Islet of Langerhans (tissue), 1 donor: ENCODE measurements around the gene ARHGAP24.

Source experiments
- FAIRE-seq: peaks from one replicate; lab custom pipeline; 2011; peaks lifted over from hg19 to GRCh38; lab: Jason Lieb, UNC

Gene ARHGAP24

GRCh38 chr4:85700362-85700761, 225.4 kb downstream of the ARHGAP24 start:
- FAIRE-seq, result no peak

DNA sequence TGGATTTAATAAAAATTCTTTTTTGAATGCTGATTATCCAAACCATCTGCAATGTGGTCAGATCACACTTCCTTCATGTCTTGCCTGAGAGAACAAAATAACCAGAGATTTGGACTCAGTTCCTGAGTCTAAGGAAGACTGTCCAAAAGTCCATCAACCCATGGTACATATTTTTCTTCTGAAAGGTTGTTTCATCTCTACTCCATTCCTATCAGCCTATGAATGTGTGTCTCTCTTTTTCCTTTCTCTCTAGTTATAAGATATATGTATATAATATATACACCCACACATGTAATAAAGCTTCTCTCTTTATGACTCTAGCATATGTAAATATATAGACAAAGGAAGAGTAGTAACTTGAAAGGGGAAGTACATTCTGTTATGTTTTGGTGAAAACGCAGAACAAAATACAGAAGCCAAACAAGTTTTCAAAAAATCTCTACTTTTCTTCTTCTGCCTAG, 226.9 kb downstream of the ARHGAP24 start:
- no peak for FAIRE-seq

GRCh38 chr4:85703096-85703495, 228.1 kb downstream of the ARHGAP24 start:
- FAIRE-seq, result no peak

DNA sequence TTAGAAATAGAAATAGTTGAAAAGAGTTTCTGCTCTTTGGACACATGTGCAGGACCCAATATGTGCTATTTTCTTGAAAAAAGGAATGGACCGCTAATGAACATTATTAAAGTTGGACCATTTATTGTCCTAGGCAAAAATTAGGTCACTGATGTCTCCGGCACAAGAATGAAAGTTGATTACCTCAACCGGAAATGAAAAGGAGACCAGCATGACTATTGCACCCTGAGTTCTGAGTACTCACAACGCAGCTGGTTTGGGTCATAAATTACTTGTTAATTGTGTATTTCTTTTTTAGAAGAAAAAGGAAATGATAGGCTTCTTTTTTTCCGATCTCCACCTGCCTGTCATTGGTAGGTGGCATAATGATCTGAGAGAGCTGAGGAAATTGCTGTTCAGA, 232.7 kb downstream of the ARHGAP24 start:
- FAIRE-seq, result no peak

GRCh38 chr4:85708468-85708867, 233.5 kb downstream of the ARHGAP24 start:
- FAIRE-seq, result no peak

GRCh38 chr4:85713005-85713404, 238.1 kb downstream of the ARHGAP24 start:
- no peak for FAIRE-seq

GRCh38 chr4:85715991-85716737, 241.2 kb downstream of the ARHGAP24 start:
- FAIRE-seq, result no peak

DNA sequence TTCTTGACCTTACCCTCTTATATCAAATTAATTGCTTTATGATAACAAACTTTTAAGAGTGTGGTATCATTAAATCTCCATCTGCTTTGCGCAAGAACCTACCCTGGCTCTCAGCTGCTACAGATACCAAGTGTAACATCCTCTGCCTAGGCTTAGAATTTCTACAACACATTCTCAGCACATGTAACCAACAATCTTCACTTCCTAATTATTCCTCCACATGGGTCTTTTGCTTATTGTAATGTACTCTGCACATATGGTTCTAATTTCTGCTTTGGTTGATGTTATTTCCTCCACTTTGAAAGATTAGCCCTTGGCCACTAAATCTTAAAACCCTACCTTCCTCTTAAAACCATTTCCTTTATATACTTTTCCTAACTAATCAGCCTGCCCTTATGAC, 242.4 kb downstream of the ARHGAP24 start:
- no peak for FAIRE-seq

DNA sequence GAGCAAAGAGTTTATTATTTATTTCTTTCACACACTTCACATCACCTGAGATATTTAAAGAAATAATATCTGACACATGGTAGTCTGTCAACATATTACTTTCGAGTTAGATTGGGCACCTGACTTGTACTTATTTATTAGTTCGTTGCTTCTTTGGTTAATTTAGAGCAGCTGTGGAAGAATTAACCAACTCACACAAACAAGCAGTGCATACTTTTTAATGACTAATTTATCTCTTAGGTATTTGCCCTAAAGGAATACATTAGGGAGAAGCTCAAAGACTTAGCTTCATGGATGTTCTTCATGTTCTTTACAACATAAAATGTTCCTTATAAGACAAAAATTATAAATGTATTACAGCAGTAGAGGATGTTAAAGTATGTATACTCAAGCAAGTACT, 242.9 kb downstream of the ARHGAP24 start:
- FAIRE-seq, result no peak

- no peak for FAIRE-seq
These were observed 245.8 kb downstream of the ARHGAP24 start for GRCh38 chr4:85720735-85721134.

DNA sequence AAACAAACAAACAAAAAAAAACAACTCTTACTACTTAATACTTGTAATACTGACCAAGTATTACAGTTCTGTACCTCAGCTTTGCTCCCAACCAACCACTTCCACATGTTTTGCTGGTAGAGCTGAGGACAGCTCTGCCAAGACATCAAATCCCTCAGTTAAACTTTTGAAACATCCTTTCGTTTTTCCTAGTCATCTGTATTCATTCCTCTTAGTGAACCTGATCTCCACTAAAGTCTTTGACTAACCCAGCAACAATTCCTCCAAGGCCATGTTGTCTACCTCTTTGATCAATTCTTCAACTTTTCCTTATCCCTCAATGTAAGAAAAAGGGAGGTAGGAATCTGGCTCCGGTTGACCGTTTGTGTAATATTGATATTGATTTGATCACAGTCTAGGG, 247.5 kb downstream of the ARHGAP24 start:
- no peak for FAIRE-seq

DNA sequence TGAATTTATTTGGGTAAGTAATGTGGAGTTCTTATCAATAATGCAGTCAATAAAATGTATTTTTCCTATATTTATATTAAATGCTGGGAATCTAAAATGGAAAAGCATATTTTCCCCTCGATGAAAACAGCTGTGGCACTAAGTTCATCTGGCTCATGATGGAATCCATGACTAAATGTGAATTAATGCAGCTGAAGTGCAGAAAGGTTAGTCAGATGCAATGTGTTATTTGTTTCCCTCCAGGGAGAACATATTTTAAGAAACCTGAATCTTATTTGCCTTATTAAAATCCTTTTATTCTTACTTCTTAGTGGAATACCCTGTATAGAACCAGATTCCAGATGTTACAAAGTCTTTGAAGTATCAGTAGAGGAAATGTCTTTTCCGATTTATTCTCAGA, 247.9 kb downstream of the ARHGAP24 start:
- FAIRE-seq, result no peak

DNA sequence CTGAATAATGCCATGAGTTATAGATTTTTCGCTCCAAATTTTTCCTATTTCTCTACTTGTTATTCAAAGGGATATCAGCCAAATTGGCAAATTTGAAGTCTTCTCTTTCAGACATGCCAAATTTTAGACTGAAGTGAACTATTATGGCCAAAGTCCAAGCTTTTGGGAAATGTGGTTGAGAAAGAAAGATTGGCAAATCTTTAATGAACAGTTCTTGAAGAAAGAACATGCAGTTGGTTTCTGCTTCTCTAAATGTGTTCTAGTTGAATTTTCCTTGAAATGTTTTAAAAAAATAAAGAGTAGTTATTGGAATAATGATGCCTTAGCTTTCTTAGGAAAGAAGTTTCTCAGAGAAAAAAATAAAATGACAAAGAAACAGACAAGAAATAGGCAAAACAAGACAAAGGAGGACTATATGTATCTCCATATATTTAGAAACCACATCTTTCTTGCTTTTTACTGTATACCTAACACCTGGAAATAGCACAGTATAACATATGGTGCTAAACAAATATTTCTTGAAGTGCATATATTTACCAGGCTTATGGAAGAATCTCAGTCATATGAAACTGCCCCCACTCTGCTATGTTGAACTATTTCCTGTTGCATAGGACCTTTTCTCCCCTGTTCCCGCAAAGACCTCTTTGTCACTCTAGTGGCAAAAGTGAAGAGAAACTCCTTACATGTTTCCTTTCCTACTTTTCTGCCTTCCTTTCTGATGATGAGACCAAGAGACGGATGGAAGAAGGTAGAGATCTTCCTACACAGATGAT, 250.0 kb downstream of the ARHGAP24 start:
- no peak for FAIRE-seq

DNA sequence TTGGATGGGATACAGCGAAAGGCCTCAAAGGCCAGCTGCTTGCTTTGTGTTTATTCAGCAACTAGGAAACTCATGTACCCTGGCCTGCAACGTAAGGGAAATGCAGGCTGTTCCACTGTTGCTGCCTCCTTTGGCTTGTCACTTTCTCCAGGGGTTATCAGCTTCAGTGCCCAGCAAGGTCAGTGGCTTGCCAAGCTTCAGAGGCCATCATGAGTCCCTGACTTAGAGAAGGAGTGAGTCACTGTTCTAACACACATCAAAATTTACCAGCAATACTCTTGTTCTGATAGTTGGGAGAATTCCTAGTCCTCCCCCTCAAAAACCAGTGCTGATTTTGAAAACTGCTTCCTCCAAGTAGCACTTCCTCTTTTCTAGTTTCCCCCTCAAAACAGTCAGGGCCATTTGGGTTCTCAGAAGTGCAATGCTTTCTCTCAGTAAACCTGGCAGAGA, 250.8 kb downstream of the ARHGAP24 start:
- FAIRE-seq, result no peak

GRCh38 chr4:85726555-85726954, 251.6 kb downstream of the ARHGAP24 start:
- no peak for FAIRE-seq

GRCh38 chr4:85728464-85728863, 253.5 kb downstream of the ARHGAP24 start:
- no peak for FAIRE-seq

DNA sequence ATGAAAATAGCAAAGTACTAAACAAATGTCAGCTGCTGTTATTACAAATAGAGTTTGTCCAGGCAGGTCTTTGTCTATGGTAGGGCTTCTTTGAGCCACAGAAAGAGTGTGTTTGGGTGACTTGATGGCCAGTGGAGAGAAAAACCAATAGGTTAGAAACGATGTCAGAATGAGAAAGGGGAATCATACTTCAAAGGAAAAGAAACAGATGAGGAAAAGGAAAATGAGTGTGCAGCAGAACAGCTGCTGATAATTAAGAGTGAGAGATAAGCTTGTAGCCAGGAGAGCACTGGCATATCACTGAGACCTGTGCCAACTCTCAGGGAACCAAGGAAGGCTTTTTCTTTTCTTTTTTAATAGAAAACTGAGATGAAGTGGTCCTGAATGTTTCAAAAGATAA, 257.2 kb downstream of the ARHGAP24 start:
- FAIRE-seq, result no peak

DNA sequence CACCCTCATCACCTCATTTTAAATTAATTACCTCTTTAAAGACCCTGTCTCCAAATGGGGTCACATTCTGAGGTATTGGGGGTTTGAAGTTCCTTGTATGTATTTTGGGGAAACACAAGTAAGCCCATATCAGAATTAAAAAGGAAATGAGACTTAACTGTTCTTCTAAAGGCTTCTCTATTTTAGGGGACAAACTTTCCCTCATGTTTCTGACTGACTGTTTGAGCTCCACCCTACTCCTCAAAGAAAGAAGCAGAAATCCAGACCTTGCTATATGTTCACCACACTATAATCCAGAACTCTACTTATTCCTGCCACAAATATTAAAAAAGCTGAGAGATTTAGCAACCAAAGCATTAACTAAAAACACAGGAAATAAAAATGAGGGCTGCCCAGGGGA, 258.8 kb downstream of the ARHGAP24 start:
- FAIRE-seq, result peak; percentile 61

DNA sequence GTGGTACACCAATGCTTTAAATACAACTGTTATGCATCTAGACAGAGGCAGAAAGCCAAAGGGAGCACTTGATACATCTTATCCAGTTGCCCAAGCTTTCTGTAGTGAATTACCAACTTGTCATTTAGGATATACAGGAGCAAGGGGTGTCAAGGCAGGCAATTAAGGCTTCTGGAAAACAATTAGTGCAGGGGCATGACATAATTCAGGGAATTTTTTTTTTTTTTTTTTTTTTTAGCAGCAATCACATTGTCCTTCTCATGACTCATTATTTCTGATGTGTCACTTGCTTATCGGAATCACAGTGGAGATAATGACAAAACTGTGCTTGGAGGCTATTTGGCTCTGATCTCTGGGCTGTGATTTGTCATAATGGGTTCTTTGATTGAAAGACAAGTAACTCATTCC, 259.5 kb downstream of the ARHGAP24 start:
- FAIRE-seq, result peak; percentile 97

GRCh38 chr4:85736571-85736970, 261.6 kb downstream of the ARHGAP24 start:
- no peak for FAIRE-seq

GRCh38 chr4:85737254-85737653, 262.3 kb downstream of the ARHGAP24 start:
- FAIRE-seq, result no peak

GRCh38 chr4:85738721-85739120, 263.8 kb downstream of the ARHGAP24 start:
- no peak for FAIRE-seq

- no peak for FAIRE-seq
These were observed 265.5 kb downstream of the ARHGAP24 start for GRCh38 chr4:85740431-85740861.

DNA sequence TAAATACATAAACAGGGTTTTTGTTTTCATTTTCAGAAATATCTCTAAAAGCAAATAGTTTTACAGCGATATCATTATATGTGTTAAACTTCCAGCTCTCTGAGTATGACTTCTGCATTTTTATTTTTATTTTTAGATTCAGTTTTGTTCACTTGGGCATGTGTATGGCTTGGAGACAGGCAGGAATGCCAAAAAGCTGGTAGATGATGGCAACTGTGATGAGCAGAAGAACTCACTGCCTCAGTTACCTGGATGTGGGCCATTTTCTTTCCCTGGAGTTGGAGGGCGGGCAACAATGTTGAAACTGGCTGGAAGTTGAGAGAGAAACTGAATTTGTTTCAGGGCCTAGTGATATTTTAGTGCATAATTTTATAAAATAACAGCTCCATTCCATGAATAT, 266.4 kb downstream of the ARHGAP24 start:
- no peak for FAIRE-seq
